ENCODE measurements around the gene PPIL1.

The PPIL1 gene

GRCh38 chr6:36836111-36837021 lies 38.2 kb downstream of the PPIL1 start:
- Histone ChIP-seq H3K27ac (ENCODE audit: poor library complexity, severe bottlenecking) (no peak overlapping the region), H3K9me3 (ENCODE audit: severe bottlenecking) (no peaks in the 10 kb centered on the region), H3K27me3 (ENCODE audit: insufficient read depth, poor library complexity, severe bottlenecking) (peaks cover 22% of the 10 kb centered on the region), H3K4me1 (ENCODE audit: insufficient read depth, poor library complexity, severe bottlenecking) (no peaks in the 10 kb centered on the region), H3K36me3 (ENCODE audit: low read depth) (no peaks in the 10 kb centered on the region), H3K4me3 (ENCODE audit: severe bottlenecking) (no peak overlapping the region)
- TF ChIP-seq, protein P1, sequence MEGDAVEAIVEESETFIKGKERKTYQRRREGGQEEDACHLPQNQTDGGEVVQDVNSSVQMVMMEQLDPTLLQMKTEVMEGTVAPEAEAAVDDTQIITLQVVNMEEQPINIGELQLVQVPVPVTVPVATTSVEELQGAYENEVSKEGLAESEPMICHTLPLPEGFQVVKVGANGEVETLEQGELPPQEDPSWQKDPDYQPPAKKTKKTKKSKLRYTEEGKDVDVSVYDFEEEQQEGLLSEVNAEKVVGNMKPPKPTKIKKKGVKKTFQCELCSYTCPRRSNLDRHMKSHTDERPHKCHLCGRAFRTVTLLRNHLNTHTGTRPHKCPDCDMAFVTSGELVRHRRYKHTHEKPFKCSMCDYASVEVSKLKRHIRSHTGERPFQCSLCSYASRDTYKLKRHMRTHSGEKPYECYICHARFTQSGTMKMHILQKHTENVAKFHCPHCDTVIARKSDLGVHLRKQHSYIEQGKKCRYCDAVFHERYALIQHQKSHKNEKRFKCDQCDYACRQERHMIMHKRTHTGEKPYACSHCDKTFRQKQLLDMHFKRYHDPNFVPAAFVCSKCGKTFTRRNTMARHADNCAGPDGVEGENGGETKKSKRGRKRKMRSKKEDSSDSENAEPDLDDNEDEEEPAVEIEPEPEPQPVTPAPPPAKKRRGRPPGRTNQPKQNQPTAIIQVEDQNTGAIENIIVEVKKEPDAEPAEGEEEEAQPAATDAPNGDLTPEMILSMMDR (IDR thresholded peaks at IDR 0.05; ENCODE audit: poor library complexity, severe bottlenecking): no peak
- DNase-seq (ENCODE audit: low spot score): no peak
- 0 out of 3 replicates have a peak, but pooled peaks have one; percentile 30 for ATAC-seq (ENCODE audit: low read depth)

- peaks cover 13% of the 10 kb centered on the region for H3K27me3 ChIP-seq (ENCODE audit: insufficient read depth, poor library complexity, severe bottlenecking)
- H3K36me3 ChIP-seq (ENCODE audit: low read depth): no peaks in the 10 kb centered on the region
- DNase-seq (ENCODE audit: low spot score): no peak
- ATAC-seq (ENCODE audit: low read depth): no peak
- peaks cover 3% of the 10 kb centered on the region for H3K4me1 ChIP-seq (ENCODE audit: insufficient read depth, poor library complexity, severe bottlenecking)
- H3K4me3 ChIP-seq (ENCODE audit: severe bottlenecking): no peak overlapping the region
- H3K27ac ChIP-seq (ENCODE audit: poor library complexity, severe bottlenecking): no peak overlapping the region
- no peaks in the 10 kb centered on the region for H3K9me3 ChIP-seq (ENCODE audit: severe bottlenecking)
- TF ChIP-seq, protein P1 (IDR thresholded peaks at IDR 0.05; ENCODE audit: poor library complexity, severe bottlenecking): no peak
Observed at GRCh38 chr6:36834576-36835341, 39.8 kb downstream of the PPIL1 start.

- no peak overlapping the region for H3K4me3 ChIP-seq (ENCODE audit: severe bottlenecking)
- no peak overlapping the region for H3K27ac ChIP-seq (ENCODE audit: poor library complexity, severe bottlenecking)
- H3K4me1 ChIP-seq (ENCODE audit: insufficient read depth, poor library complexity, severe bottlenecking): peaks cover 3% of the 10 kb centered on the region
- H3K9me3 ChIP-seq (ENCODE audit: severe bottlenecking): no peaks in the 10 kb centered on the region
- H3K36me3 ChIP-seq (ENCODE audit: low read depth): no peaks in the 10 kb centered on the region
- peaks cover 1% of the 10 kb centered on the region for H3K27me3 ChIP-seq (ENCODE audit: insufficient read depth, poor library complexity, severe bottlenecking)
- DNase-seq (ENCODE audit: low spot score): no peak
- no peak for ATAC-seq (ENCODE audit: low read depth)
- TF ChIP-seq, protein P1 (IDR thresholded peaks at IDR 0.05; ENCODE audit: poor library complexity, severe bottlenecking): no peak
Observed at GRCh38 chr6:36833182-36833789, 41.3 kb downstream of the PPIL1 start.

- ATAC-seq (ENCODE audit: low read depth): no peak
- Histone ChIP-seq H3K4me3 (ENCODE audit: severe bottlenecking) (no peak overlapping the region), H3K27me3 (ENCODE audit: insufficient read depth, poor library complexity, severe bottlenecking) (no peaks in the 10 kb centered on the region), H3K4me1 (ENCODE audit: insufficient read depth, poor library complexity, severe bottlenecking) (peaks cover 5% of the 10 kb centered on the region), H3K36me3 (ENCODE audit: low read depth) (no peaks in the 10 kb centered on the region), H3K27ac (ENCODE audit: poor library complexity, severe bottlenecking) (no peak overlapping the region), H3K9me3 (ENCODE audit: severe bottlenecking) (no peaks in the 10 kb centered on the region)
- DNase-seq (ENCODE audit: low spot score): no peak
- TF ChIP-seq, protein P1 (IDR thresholded peaks at IDR 0.05; ENCODE audit: poor library complexity, severe bottlenecking): no peak
Observed at GRCh38 chr6:36832313-36832712, 42.3 kb downstream of the PPIL1 start.
